Large intestine (tissue), 3 donors: ENCODE measurements around the gene SDSL. TPM values are rescaled to one million over a fixed set of nuclear protein-coding genes. Genes with fewer than 3 reads are reported as not detected.

ENCODE experiments used
- DNase-seq, 2 donors: peaks; one replicate each; pipeline versions ENCODE4 v3.0.0 to v3.0.0-alpha.2; 2013
- H3K27ac ChIP-seq: one replicate; pipeline ENCODE4 v1.5.1; 2013; ENCODE audit warnings: low read length
- H3K27me3 ChIP-seq: 2 replicates; pipeline ENCODE4 v1.6.1; 2013; ENCODE audit warnings: low read length; ENCODE audit not compliant: control insufficient read depth, insufficient read depth
- H3K36me3 ChIP-seq: 2 replicates; pipeline ENCODE4 v1.6.1; 2013; ENCODE audit warnings: low read length; ENCODE audit not compliant: control insufficient read depth, insufficient read depth
- H3K4me1 ChIP-seq: one replicate; pipeline ENCODE4 v1.6.1; 2013; ENCODE audit warnings: low read length; ENCODE audit not compliant: control insufficient read depth, insufficient read depth
- H3K4me3 ChIP-seq: one replicate; pipeline ENCODE4 v1.5.1; 2013; ENCODE audit warnings: low read length
- H3K9me3 ChIP-seq: one replicate; pipeline ENCODE4 v1.6.1; 2013; ENCODE audit warnings: mild to moderate bottlenecking, low read depth, low read length, moderate library complexity; ENCODE audit not compliant: control insufficient read depth
- WGBS: methylation state at CpG from one replicate; pipeline ENCODE4 v1.1.5; 2013; ENCODE audit warnings: low lambda C conversion rate; ENCODE audit not compliant: insufficient coverage; 5-methylcytosine and 5-hydroxymethylcytosine counted together
- polyA plus RNA-seq: library from polyadenylated mRNA; unstranded; fragments of 120-200 nt; gene quantifications from one replicate; pipeline ENCODE4 v1.2.1, GENCODE V29; 2013

Gene SDSL
- polyA plus RNA-seq, 1 donor = 17.4 TPM

DNA sequence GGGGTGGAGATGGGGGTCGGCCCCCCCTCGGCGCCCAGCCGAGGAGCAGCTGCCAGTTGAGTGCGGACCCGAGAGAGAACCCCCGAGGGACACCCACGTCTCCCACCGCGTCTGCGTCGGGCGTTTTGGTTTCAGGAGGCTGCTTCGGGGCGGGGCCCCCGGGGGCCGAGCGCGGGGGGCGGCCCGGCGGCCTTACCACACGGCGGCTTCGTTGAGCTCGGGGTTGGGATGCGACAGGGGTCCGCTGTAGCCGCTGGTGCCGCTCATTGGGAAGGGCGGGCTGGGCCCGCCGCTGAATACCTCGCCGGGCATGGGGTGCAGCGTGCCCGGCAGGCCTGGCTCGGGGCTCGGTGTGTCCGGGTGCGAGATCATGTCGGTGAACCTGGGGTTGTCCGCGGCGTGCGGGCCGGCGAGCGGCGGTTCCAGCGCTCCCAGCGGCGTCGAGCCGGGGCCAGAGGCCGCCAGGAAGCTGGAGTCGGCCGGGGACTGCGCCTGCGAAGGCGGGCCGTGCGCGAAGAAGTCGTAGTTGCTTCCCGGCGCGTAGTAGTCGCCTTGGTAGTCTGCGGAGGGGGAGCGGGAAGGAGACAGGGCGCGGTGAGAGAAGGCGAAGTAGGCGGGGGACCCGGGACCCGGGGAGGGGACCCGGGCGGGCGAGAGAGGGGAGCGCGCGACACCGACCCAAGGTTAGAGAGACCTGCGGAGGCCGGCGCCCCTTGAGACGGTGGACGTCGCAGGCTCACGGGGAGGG lies 41.0 kb downstream of the SDSL start:
- DNase-seq = no peak
- H3K36me3 ChIP-seq = no peaks in the 10 kb centered on the region
- H3K27ac ChIP-seq = no peak overlapping the region
- H3K27me3 ChIP-seq = peaks cover 83% of the 10 kb centered on the region
- H3K4me3 ChIP-seq = no peak overlapping the region
- H3K9me3 ChIP-seq = peaks cover 6% of the 10 kb centered on the region
- no peaks in the 10 kb centered on the region for H3K4me1 ChIP-seq
- no CpG with 5 or more reads among the region's 91 CpGs for WGBS

- WGBS = 0% methylated on average over 14 of the region's 57 CpGs
- no peaks in the 10 kb centered on the region for H3K36me3 ChIP-seq
- no peak for DNase-seq
- H3K4me1 ChIP-seq = no peaks in the 10 kb centered on the region
- peaks cover 86% of the 10 kb centered on the region for H3K27me3 ChIP-seq
- H3K4me3 ChIP-seq = no peak overlapping the region
- peaks cover 8% of the 10 kb centered on the region for H3K9me3 ChIP-seq
- no peak overlapping the region for H3K27ac ChIP-seq
Measured at GRCh38 chr12:113463746-113464451, 41.7 kb downstream of the SDSL start.

DNA sequence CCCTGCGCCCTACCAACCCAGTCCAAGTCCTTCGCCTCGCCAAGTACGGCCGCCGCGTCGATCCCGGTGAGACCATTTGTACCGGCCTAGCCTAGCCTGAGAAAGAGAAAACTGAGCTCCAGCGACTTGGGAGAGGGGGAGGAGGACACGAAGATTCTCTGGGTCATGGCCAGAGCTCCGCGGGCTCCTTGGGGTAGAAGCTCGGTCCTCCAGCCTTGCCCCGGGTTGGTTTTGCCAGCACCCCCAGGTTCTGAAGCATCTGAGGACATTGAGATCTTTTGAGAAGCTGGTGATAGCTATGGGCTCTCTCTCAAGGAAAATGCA lies 42.2 kb downstream of the SDSL start:
- H3K27me3 ChIP-seq = peaks cover 88% of the 10 kb centered on the region
- no CpG with 5 or more reads among the region's 16 CpGs for WGBS
- DNase-seq = no peak
- H3K4me3 ChIP-seq = no peak overlapping the region
- peaks cover 8% of the 10 kb centered on the region for H3K9me3 ChIP-seq
- H3K27ac ChIP-seq = no peak overlapping the region
- no peaks in the 10 kb centered on the region for H3K4me1 ChIP-seq
- H3K36me3 ChIP-seq = no peaks in the 10 kb centered on the region

DNA sequence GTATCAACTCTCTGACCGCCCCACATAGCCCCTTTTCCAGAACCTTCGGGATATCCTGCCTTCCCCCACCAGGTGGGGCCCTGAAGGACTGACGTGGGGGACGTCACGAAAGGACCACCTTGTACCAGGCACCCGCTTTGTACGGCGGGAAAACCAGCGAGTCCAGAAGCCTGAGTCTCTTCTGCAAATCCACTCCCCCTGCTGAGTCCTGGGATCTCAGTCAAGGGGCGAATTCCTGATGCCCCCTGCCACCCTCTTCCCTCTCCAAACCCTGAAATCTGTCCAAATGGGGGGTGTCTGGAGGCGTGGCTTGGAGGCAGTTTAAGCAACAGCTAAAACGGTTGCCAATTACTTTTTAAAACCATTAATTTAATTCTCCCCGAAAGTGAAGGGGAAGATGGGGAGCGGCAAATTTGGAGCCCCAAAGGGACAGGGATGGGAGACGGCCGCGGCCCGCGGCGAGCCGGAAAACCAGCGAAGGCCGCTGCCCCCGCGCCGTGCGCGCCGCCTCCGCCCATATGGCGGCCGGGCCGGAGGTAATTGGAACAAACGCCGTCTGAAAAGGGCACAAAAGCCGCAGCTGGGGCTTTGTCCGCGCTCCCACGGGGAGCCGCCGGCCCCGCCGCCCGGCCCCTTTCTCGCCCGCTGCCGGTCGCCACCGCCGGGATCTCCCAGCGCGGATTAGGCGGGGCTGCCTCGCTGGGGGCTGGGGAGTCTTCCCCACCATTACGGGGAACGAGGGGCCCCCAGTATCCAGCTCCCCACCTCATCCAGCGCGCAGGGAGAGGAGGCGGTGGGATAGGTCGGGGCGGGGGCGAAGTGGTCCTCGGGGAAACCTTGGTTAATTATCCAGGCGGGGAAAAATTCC lies 42.9 kb downstream of the SDSL start:
- peaks cover 8% of the 10 kb centered on the region for H3K9me3 ChIP-seq
- no peaks in the 10 kb centered on the region for H3K4me1 ChIP-seq
- peaks cover 90% of the 10 kb centered on the region for H3K27me3 ChIP-seq
- H3K27ac ChIP-seq = no peak overlapping the region
- DNase-seq = no peak
- H3K4me3 ChIP-seq = no peak overlapping the region
- no peaks in the 10 kb centered on the region for H3K36me3 ChIP-seq
- WGBS = no CpG with 5 or more reads among the region's 64 CpGs

GRCh38 chr12:113465808-113466453 lies 43.8 kb downstream of the SDSL start:
- Histone ChIP-seq H3K36me3 (no peaks in the 10 kb centered on the region), H3K4me1 (no peaks in the 10 kb centered on the region), H3K4me3 (no peak overlapping the region), H3K27me3 (peaks cover 98% of the 10 kb centered on the region), H3K9me3 (peaks cover 9% of the 10 kb centered on the region), H3K27ac (no peak overlapping the region)
- 0% methylated on average over 2 of the region's 13 CpGs for WGBS
- DNase-seq = no peak

- no CpG with 5 or more reads among the region's 26 CpGs for WGBS
Measured at GRCh38 chr12:113466454-113467141, 44.4 kb downstream of the SDSL start.

GRCh38 chr12:113467142-113467501 lies 44.9 kb downstream of the SDSL start:
- Histone ChIP-seq H3K4me1 (no peaks in the 10 kb centered on the region), H3K27me3 (peaks cover 100% of the 10 kb centered on the region), H3K36me3 (no peaks in the 10 kb centered on the region), H3K9me3 (peaks cover 11% of the 10 kb centered on the region), H3K4me3 (no peak overlapping the region), H3K27ac (no peak overlapping the region)
- WGBS = no CpG with 5 or more reads among the region's 31 CpGs
- DNase-seq = peak in 1 of 2 donors; percentile 16

More at GRCh38 chr12:113466454-113467141, 44.4 kb downstream of the SDSL start:
- H3K27me3 ChIP-seq = peaks cover 98% of the 10 kb centered on the region
- H3K27ac ChIP-seq = no peak overlapping the region
- no peaks in the 10 kb centered on the region for H3K4me1 ChIP-seq
- H3K36me3 ChIP-seq = no peaks in the 10 kb centered on the region
- no peak for DNase-seq
- no peak overlapping the region for H3K4me3 ChIP-seq
- peaks cover 11% of the 10 kb centered on the region for H3K9me3 ChIP-seq

DNA sequence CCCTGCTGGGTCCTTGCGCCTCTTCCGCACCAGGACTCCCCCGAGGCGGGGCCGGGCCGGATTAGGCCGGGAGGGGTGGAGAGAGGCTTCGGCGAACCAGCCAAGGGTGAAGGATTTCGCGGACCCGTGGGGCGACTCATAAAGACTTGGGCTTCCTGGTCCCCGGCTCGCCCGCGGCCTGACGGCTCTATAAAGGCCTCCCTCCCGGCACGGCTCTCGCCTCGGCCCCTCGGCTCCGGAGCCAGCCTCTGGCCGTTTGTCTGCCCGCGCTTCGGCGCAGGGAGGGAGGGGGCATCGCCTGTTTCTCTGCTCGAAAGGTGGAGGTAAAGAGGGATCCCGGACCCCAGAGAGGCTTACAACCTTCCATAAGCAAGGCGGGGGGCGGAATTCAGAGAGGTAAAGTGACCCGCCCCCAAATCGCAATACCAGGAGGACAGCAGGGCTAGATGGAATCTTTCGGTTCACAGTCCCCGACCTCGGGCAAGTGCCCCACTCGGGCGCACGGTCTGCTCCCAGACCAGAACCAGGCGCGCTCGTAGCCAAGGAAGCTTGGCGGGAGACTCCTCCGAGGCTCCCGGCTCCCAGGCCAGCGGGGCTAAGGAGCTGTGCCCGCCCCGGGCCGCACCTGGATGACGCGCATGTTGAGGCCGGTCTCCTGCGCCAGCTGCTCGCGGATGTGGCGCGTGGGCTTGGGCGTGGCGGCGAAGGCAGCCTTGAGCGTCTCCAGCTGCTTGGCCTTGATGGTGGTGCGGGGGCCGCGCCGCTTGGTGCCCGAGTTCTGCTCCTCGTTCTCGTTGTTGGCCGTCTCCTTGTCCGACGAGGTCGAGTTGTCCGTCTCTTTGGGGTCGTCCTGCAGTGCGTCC lies 45.6 kb downstream of the SDSL start:
- Histone ChIP-seq H3K27me3 (peaks cover 100% of the 10 kb centered on the region), H3K4me3 (no peak overlapping the region), H3K9me3 (peaks cover 11% of the 10 kb centered on the region), H3K36me3 (no peaks in the 10 kb centered on the region), H3K4me1 (no peaks in the 10 kb centered on the region), H3K27ac (no peak overlapping the region)
- peak in 1 of 2 donors; percentile 38 for DNase-seq
- WGBS = no CpG with 5 or more reads among the region's 78 CpGs
